ENCODE data around the gene MAMLD1.

- TF ChIP-seq CTCF (IDR thresholded peaks at IDR 0.05; ENCODE audit: low read depth, low read length, missing input control) (no peak), REST (IDR thresholded peaks at IDR 0.05) (no peak), FOXA2 (IDR thresholded peaks at IDR 0.05) (no peak), MAX (IDR thresholded peaks at IDR 0.05) (no peak), RAD21 (IDR thresholded peaks at IDR 0.05) (no peak), SP1 (IDR thresholded peaks at IDR 0.05) (no peak), GABPA (IDR thresholded peaks at IDR 0.05 in 1 of 2, conservative IDR thresholded peaks at IDR 0.05 in 1 of 2) (no peak), YY1 (IDR thresholded peaks at IDR 0.05) (no peak)
Measured at GRCh38 chrX:150450519-150451177, 87.5 kb downstream of the MAMLD1 start.
